Suprapubic skin (tissue), 4 donors: Measurements from ENCODE around the gene RAPGEF6.

ENCODE experiments used
- CTCF ChIP-seq, 2 donors: fragments of 200-600 bp in 1 of 2; fragments of 450-650 bp in 1 of 2; sonication (generic) in 1 of 2; IDR thresholded peaks; one replicate each; pipeline ENCODE4 v1.5.1; 2016 to 2019; ENCODE audit warnings: antibody characterized with exemption in 2 of 2, mild to moderate bottlenecking in 1 of 2, moderate library complexity in 1 of 2
- EP300 ChIP-seq: sonication (generic); formaldehyde crosslinking; IDR thresholded peaks from one replicate; pipeline ENCODE4 v1.6.1; 2017; ENCODE audit warnings: antibody characterized with exemption
- POLR2A ChIP-seq, 2 donors: fragments of 450-650 bp; IDR thresholded peaks; one replicate each; pipeline ENCODE4 v1.6.1; 2017; ENCODE audit warnings: antibody characterized with exemption in 2 of 2, mild to moderate bottlenecking in 2 of 2, moderate library complexity in 2 of 2
- POLR2AphosphoS5 ChIP-seq, 3 donors: sonication (generic); formaldehyde crosslinking; IDR thresholded peaks; one replicate each; pipeline ENCODE4 v1.6.1; 2017; ENCODE audit warnings: antibody characterized with exemption in 3 of 3

GRCh38 chr5:131684595-131684994, 49.6 kb upstream of the RAPGEF6 start:
- TF ChIP-seq CTCF (IDR thresholded peaks at IDR 0.05) (no peak), POLR2A (IDR thresholded peaks at IDR 0.05) (no peak), EP300 (no peak), POLR2AphosphoS5 (IDR thresholded peaks at IDR 0.05) (no peak)
